T follicular helper cell (primary cell): Measurements from ENCODE around the gene ZNF618.

ENCODE experiments used
- DNase-seq: peaks from one replicate; pipeline ENCODE4 v3.0.0-alpha.2; 2020; ENCODE audit warnings: low read depth

The ZNF618 gene

GRCh38 chr9:114025196-114025753 is 149.2 kb downstream of the ZNF618 start:
- no peak for DNase-seq

GRCh38 chr9:114025760-114026159 is 149.7 kb downstream of the ZNF618 start:
- no peak for DNase-seq

DNA sequence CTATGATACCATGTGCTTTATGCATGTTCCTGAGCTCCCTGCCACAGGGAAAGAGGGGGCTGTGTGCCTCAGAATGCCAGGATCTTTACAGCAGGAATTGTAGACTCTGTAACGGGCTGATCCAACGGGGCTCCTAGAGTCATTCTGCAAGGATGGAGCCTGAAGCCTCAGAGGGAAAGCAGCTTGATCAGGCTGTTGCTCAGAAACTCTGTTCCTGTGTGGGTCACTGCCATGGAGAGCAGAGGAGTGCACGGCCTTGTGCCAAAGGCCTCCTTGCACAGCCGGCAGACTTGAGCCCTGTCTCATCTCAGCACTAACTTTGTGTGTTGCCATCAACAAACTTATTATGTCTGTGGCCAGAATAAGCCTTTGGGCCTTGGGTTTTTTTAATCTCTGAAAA is 150.2 kb downstream of the ZNF618 start:
- no peak for DNase-seq

- DNase-seq = no peak
These were observed 151.2 kb downstream of the ZNF618 start for GRCh38 chr9:114027159-114027862.

DNA sequence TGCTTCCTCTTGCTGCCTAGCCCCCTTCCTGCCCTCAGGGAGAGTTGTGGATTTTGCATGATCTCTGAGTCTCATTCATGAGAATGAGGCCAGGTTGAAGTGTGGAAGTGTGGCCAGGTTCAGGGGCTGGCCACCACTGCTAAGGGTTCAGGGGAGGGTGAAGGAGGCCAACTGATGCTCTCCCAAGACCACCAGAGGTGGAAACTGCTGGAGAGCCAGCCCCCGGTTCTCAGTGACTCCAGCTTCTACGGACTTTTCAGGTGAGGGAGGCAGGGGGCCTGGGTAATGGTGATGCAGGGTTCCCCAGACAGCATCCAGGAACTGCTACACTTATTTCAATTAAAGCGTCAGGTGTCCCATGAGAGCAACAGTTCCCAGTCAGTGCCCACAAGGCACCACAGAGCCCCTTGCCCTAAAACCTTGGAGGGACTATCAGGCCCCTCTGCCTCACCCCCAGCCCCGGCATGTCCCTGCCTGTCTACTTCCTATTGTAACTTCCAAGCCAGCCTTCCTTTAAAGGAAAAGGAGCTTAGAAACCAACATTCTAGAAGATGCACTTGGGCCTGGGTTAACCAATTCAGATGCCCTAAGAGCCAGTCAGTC is 151.9 kb downstream of the ZNF618 start:
- DNase-seq = no peak

- no peak for DNase-seq
These were observed 152.5 kb downstream of the ZNF618 start for GRCh38 chr9:114028646-114029045.

DNA sequence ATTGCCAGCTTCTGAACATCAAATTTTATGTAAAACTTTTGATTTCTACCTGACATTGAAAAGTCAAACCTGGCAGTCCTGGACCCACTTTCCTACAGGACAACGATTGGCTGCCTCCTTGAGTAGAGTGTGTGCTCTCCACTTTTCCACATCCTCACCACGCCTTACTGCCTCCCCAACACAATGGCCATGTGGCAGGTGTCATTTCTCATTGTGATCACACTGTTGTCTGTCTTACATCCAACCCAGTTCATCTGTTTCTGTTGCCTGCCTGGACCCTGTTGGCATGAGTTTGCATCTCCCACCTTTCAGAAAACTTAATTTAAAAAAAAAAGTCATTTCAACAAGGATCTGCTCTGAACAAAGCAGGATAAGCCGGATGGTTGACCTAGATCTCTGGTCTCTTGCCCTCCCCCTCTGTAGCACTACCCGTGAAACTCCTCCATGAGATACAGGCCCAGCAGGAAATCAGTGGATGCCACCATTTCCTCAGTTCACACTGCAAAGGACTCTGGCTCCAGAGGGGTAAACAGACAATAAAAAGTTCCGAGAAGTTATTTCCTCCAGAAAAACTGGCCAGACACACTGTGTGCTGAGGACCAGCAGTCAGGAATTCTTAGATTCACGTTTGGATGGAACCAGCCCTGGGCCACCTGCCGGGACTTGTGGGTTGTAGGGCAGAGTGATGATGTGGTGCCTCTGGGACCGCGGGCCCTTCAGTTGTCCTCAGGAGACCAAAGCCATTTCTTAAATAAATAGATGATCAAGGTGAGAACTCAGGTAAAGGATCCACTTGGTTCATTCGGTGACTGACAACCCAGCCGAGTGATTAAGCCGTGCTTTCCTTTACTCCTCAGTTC is 153.4 kb downstream of the ZNF618 start:
- DNase-seq = no peak

GRCh38 chr9:114030364-114030763 is 154.3 kb downstream of the ZNF618 start:
- DNase-seq = no peak

DNA sequence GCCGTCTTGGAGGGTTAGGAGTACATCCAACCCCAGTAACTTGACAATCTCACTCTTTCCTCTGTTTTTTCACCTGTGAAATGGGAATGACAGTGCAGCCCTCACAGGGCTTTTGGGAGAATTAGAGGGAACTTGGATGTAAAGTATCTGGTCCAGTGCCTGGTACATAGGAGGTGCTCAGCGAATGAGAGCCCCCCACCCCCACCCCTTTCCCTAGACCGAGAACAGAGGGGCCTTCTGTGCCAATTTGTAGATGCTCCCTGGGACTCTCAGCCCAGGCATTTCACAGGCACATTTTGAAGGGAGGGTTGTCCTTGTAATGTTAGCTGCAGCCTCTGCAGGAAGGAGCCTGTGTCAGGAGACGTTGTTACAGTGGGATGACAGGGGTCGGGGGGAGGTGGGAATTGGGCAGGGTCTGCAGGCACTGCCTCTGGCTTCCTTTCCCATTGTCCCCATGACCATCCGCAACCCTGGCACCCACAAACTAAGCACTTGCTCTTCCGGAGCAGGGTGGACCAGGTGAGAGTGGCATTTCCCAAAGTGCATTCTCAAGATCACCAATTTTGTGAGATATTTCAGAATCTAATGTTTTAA is 155.0 kb downstream of the ZNF618 start:
- DNase-seq = no peak

- DNase-seq = no peak
These were observed 156.1 kb downstream of the ZNF618 start for GRCh38 chr9:114031948-114032840.

- DNase-seq = no peak
These were observed 157.4 kb downstream of the ZNF618 start for GRCh38 chr9:114033397-114034103.

DNA sequence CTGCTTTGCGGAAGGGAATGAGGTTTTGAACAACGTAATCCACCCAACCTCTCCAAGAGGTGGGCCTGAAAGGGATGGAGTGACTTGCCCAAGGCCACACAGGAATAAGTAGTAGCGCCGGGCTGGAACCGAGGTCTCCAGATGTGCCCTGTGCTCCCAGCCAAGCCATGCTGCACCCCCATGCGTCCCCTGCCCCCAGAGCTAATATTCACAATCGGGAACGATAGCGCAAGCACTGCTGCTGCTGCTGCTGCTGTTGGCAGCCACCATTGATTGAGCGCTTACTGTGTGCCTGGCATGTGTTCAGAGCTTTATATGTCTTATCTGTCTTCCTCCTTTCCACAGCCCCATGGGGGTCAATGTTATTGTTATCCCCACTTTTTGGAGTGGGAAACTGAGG is 158.1 kb downstream of the ZNF618 start:
- DNase-seq = no peak

- DNase-seq = no peak
These were observed 158.6 kb downstream of the ZNF618 start for GRCh38 chr9:114034661-114035062.

- DNase-seq = no peak
These were observed 159.2 kb downstream of the ZNF618 start for GRCh38 chr9:114035221-114035844.

GRCh38 chr9:114035845-114036801 is 160.0 kb downstream of the ZNF618 start:
- no peak for DNase-seq

DNA sequence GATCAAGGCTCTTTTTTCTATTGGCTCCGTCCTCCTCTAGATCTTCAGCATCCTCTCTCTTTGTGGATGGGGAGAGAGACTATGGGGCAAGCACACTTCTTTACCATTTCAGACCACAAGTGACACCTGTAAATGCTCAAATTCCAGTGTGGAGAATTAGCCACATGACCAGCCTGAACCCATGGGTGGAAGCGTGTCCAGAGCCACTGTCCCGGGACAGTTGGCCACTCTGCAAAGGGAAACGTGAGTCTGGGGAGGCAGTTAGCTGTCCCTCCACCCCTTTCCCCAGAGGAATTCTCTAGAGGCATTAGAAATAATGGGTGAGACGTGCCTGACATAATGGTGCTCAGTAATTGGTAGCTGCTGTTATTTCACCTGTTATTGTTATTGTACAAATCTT is 161.1 kb downstream of the ZNF618 start:
- DNase-seq = no peak

- no peak for DNase-seq
These were observed 162.0 kb downstream of the ZNF618 start for GRCh38 chr9:114037961-114038723.

GRCh38 chr9:114038724-114039313 is 162.7 kb downstream of the ZNF618 start:
- DNase-seq = no peak
